BLaER1 (cell line): ENCODE results near the gene GADD45B.

Experiments used
- H3K27ac ChIP-seq: shearing (Covaris generic); formaldehyde crosslinking; 2 replicates; pipeline ENCODE4 v1.8.1; 2022
- H3K27me3 ChIP-seq: shearing (Covaris generic); formaldehyde crosslinking; 2 replicates; pipeline ENCODE4 v1.8.1; 2022
- H3K36me3 ChIP-seq: shearing (Covaris generic); formaldehyde crosslinking; 2 replicates; pipeline ENCODE4 v1.8.1; 2022
- H3K4me1 ChIP-seq: shearing (Covaris generic); formaldehyde crosslinking; 2 replicates; pipeline ENCODE4 v1.8.1; 2022
- H3K4me2 ChIP-seq: shearing (Covaris generic); formaldehyde crosslinking; 2 replicates; pipeline ENCODE4 v1.8.1; 2022
- H3K4me3 ChIP-seq: shearing (Covaris generic); formaldehyde crosslinking; 2 replicates; pipeline ENCODE4 v1.8.1; 2022
- H3K9ac ChIP-seq: shearing (Covaris generic); formaldehyde crosslinking; 2 replicates; pipeline ENCODE4 v1.8.1; 2022
- H3K9me3 ChIP-seq: shearing (Covaris generic); formaldehyde crosslinking; 2 replicates; pipeline ENCODE4 v1.8.1; 2022
- H4K20me1 ChIP-seq: shearing (Covaris generic); formaldehyde crosslinking; 2 replicates; pipeline ENCODE4 v1.8.1; 2022
- Cebpa-rat ChIP-seq: shearing (Covaris generic); IDR thresholded peaks from 2 replicates; pipeline ENCODE4 v1.8.1; 2022

The GADD45B gene

GRCh38 chr19:2524840-2525723, 49.2 kb downstream of the GADD45B start:
- TF ChIP-seq Cebpa-rat: peak; percentile 77
- H3K4me3 ChIP-seq: peak overlapping the region; percentile 56
- peak overlapping the region; percentile 66 for H3K27ac ChIP-seq
- H3K36me3 ChIP-seq: peaks cover 24% of the 10 kb centered on the region
- peaks cover 84% of the 10 kb centered on the region for H4K20me1 ChIP-seq
- peak overlapping the region; percentile 97 for H3K4me2 ChIP-seq
- H3K9ac ChIP-seq: peak overlapping the region; percentile 12; the same call in 1 of the 2 replicates
- no peaks in the 10 kb centered on the region for H3K27me3 ChIP-seq
- H3K4me1 ChIP-seq: peaks cover 82% of the 10 kb centered on the region
- H3K9me3 ChIP-seq: no peaks in the 10 kb centered on the region

GRCh38 chr19:2527171-2527570, 51.2 kb downstream of the GADD45B start:
- Histone ChIP-seq H3K4me1 (peaks cover 82% of the 10 kb centered on the region), H3K9ac (no peak overlapping the region)
- no peak for TF ChIP-seq Cebpa-rat

GRCh38 chr19:2527686-2528085, 51.8 kb downstream of the GADD45B start:
- Histone ChIP-seq H3K9me3 (peaks cover 9% of the 10 kb centered on the region), H3K4me2 (peak overlapping the region; percentile 52), H4K20me1 (peaks cover 58% of the 10 kb centered on the region), H3K36me3 (peaks cover 10% of the 10 kb centered on the region), H3K4me3 (no peak overlapping the region), H3K27me3 (no peaks in the 10 kb centered on the region), H3K27ac (peak overlapping the region; percentile 30; the same call in 1 of the 2 replicates), H3K9ac (0 out of 2 replicates have a peak overlapping the region, but pooled peaks have one; percentile 34), H3K4me1 (peaks cover 77% of the 10 kb centered on the region)
- TF ChIP-seq Cebpa-rat: no peak

More at GRCh38 chr19:2527171-2527570, 51.2 kb downstream of the GADD45B start:
- H3K27ac ChIP-seq: peak overlapping the region; percentile 30; the same call in 1 of the 2 replicates
- H4K20me1 ChIP-seq: peaks cover 63% of the 10 kb centered on the region
- H3K9me3 ChIP-seq: peaks cover 4% of the 10 kb centered on the region
- peaks cover 7% of the 10 kb centered on the region; the same call in 1 of the 2 replicates for H3K36me3 ChIP-seq
- H3K27me3 ChIP-seq: no peaks in the 10 kb centered on the region
- H3K4me3 ChIP-seq: no peak overlapping the region
- H3K4me2 ChIP-seq: peak overlapping the region; percentile 52
